ENCODE data around the gene HHAT. TPM values are rescaled to one million over a fixed set of nuclear protein-coding genes. Genes with fewer than 3 reads are reported as not detected.

Gene HHAT
- polyA plus RNA-seq, 3 donors = 13.0 to 14.9 (median 14.8) TPM

GRCh38 chr1:210600421-210601159 lies 271.9 kb downstream of the HHAT start:
- DNase-seq (ENCODE audit: extremely low read depth in 1 of 11, low read depth in 9 of 11, low spot score in 4 of 11) = no peak

GRCh38 chr1:210603123-210603522 lies 274.4 kb downstream of the HHAT start:
- no peak for DNase-seq (ENCODE audit: extremely low read depth in 1 of 11, low read depth in 9 of 11, low spot score in 4 of 11)

GRCh38 chr1:210605099-210605498 lies 276.4 kb downstream of the HHAT start:
- DNase-seq (ENCODE audit: extremely low read depth in 1 of 11, low read depth in 9 of 11, low spot score in 4 of 11) = no peak

DNA sequence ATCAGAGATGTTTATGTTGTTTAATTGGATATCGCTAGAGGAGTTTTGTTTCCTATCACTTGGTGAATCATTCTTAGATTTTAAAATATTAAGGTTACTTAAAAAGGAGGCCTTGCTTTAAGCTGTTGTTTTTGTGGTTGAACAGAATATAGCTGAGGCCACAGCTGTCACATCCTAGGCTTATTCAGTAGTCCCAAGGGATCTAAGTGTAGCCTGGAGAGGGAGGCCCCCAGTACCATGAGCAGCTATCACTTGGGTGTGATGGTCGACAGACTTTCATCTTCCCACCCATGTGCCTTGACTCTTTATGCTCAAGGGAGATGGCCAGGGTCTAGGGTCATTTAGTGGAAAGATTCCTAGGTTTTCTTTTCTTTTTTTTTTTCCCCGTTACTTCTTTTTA lies 278.7 kb downstream of the HHAT start:
- no peak for DNase-seq (ENCODE audit: extremely low read depth in 1 of 11, low read depth in 9 of 11, low spot score in 4 of 11)

DNA sequence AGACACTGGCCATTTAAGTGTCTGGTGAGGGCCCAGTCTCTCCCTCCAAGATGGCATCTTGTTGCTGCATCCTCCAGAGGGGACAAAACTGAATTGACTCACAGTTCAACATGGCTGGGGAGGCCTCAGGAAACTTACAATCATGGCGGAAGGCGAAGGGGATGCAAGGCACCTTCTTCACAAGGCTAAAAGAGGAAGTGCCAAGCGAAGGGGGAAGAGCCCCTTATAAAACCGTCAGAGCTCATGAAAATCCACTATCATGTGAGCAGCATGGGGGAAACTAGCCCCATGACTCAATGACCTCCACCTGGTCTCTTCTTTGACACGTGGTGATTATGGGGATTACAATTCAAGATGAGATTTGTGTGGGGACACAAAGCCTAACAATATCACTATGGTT lies 280.1 kb downstream of the HHAT start:
- DNase-seq (ENCODE audit: extremely low read depth in 1 of 11, low read depth in 9 of 11, low spot score in 4 of 11) = no peak

DNA sequence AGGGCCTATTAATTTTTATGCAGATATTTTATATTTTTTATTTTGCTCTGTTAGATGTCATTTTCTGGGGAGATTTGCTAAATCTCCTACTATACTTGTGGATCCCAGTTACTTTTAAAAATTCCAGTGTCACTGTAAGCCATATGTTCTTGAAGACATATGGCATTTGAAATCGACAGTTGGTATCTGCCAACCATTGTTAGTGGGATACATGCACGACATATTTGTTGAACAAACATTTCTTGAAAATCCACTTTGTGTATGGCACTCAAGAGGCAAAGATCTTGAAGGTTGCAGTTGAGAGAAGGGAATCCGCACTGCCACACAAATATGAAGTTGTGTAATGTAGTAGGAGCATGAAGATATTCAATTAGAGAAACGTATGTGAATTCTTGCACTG lies 287.7 kb downstream of the HHAT start:
- DNase-seq (ENCODE audit: extremely low read depth in 1 of 11, low read depth in 9 of 11, low spot score in 4 of 11) = no peak

- no peak for DNase-seq (ENCODE audit: extremely low read depth in 1 of 11, low read depth in 9 of 11, low spot score in 4 of 11)
Measured at GRCh38 chr1:210617293-210617692, 288.6 kb downstream of the HHAT start.

- no peak for DNase-seq (ENCODE audit: extremely low read depth in 1 of 11, low read depth in 9 of 11, low spot score in 4 of 11)
Measured at GRCh38 chr1:210618369-210618768, 289.7 kb downstream of the HHAT start.

DNA sequence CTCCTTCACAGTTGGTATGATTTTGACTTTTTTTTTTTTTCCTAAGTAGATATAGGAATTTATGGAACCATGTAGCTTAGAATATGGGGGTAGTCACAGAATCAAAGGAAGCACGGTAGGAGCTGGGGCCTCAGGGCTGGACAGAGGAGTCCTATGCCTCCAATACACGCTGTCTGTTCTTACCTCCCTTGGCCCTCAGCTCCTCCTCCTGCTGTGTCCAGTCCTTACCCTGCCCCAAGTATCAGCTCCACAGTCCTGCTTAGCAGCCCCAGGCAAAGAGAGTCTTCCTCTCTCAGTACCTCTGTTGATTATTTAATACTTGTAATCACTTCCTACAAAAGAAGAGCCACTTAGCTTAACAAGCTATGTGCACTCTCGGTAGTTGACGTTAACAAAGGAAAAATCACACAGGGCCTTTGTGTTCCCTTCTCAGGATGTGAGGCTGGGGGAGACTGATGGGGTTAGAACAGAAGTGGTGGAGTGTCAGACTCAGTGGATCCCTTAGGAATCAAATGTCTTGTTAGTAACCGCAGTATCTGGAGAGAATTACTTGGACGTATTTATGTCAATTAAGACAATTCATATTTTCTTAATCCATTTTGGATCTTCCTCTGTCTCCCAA lies 292.3 kb downstream of the HHAT start:
- DNase-seq (ENCODE audit: extremely low read depth in 1 of 11, low read depth in 9 of 11, low spot score in 4 of 11) = no peak

- DNase-seq (ENCODE audit: extremely low read depth in 1 of 11, low read depth in 9 of 11, low spot score in 4 of 11) = no peak
Measured at GRCh38 chr1:210621712-210622111, 293.0 kb downstream of the HHAT start.

- DNase-seq (ENCODE audit: extremely low read depth in 1 of 11, low read depth in 9 of 11, low spot score in 4 of 11) = no peak
Measured at GRCh38 chr1:210624722-210625121, 296.0 kb downstream of the HHAT start.

GRCh38 chr1:210625715-210626114 lies 297.0 kb downstream of the HHAT start:
- DNase-seq (ENCODE audit: extremely low read depth in 1 of 11, low read depth in 9 of 11, low spot score in 4 of 11) = no peak

GRCh38 chr1:210626341-210626740 lies 297.6 kb downstream of the HHAT start:
- no peak for DNase-seq (ENCODE audit: extremely low read depth in 1 of 11, low read depth in 9 of 11, low spot score in 4 of 11)

GRCh38 chr1:210627755-210628154 lies 299.1 kb downstream of the HHAT start:
- no peak for DNase-seq (ENCODE audit: extremely low read depth in 1 of 11, low read depth in 9 of 11, low spot score in 4 of 11)

- no peak for DNase-seq (ENCODE audit: extremely low read depth in 1 of 11, low read depth in 9 of 11, low spot score in 4 of 11)
Measured at GRCh38 chr1:210629276-210629675, 300.6 kb downstream of the HHAT start.

- no peak for DNase-seq (ENCODE audit: extremely low read depth in 1 of 11, low read depth in 9 of 11, low spot score in 4 of 11)
Measured at GRCh38 chr1:210631399-210631798, 302.7 kb downstream of the HHAT start.

- no peak for DNase-seq (ENCODE audit: extremely low read depth in 1 of 11, low read depth in 9 of 11, low spot score in 4 of 11)
Measured at GRCh38 chr1:210633140-210633539, 304.4 kb downstream of the HHAT start.

- DNase-seq (ENCODE audit: extremely low read depth in 1 of 11, low read depth in 9 of 11, low spot score in 4 of 11) = no peak
Measured at GRCh38 chr1:210633636-210634035, 304.9 kb downstream of the HHAT start.

- DNase-seq (ENCODE audit: extremely low read depth in 1 of 11, low read depth in 9 of 11, low spot score in 4 of 11) = no peak
Measured at GRCh38 chr1:210635108-210635507, 306.4 kb downstream of the HHAT start.

DNA sequence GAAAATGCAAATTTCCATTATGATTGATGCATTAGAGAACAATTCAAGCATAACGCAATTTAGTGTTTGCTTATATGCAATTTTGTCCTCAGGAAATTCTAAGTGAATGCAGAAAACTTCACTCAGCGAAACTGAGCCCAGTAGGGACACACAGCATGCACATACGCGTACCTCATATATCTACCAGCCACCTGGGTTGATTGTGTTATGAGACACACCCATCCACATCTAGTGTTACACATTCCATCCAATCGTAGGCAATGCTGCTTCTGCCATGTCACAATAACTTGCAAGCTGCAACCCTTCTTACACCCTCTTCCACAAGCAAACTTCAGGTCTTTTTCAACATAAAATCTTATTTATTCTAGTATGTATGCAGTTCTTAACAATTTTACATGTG lies 312.9 kb downstream of the HHAT start:
- no peak for DNase-seq (ENCODE audit: extremely low read depth in 1 of 11, low read depth in 9 of 11, low spot score in 4 of 11)
